ENCODE measurements around the gene SLAMF9.
"Not testable (repeated sequence)": the region's sequence is repeated elsewhere in the genome, so short reads cannot be mapped to it uniquely, and the experiment has no call there.

SLAMF9 gene

GRCh38 chr1:159920202-159920601 lies 33.8 kb downstream of the SLAMF9 start:
- no peak for DNase-seq

- DNase-seq: no peak
These were observed 34.7 kb downstream of the SLAMF9 start for GRCh38 chr1:159919236-159919865.

DNA sequence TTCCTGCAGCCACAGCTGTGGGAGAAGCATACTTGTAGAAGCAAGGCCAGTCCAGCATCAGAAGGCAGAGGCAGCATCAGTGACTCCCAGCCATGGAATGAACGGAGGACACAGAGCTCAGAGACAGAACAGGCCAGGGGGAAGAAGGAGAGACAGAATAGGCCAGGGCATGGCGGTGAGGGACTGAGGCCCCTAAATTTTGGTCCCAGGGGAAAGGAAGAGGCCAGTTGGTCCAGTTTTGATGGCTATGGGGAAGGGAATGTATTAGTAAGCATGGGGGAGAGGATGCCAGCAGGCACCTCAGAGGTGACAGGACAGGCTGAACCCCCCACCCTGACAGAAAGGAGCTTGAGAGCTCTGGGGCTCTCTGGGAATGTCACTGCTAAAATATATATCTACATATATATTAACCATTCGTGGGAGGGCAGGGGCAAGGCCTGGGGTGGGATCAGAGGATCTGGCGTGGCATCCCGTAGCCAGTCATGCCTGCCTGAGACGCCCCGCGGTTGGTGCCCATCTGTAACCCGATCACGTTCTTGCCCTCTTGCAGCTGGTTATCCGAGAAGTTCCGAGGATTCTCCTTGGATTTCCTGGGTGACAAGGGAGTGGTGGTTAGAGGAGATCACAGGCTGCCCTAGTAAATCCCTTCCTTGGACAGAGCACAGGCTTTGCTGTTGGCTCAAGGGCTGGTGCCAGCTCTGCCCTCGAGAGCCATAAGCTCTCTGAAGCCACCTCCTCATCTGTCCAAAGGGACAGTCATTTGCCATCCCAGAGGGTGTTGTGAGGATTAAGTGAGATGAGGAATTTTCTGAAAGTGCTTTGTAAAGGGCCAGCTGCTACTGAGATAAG lies 35.5 kb downstream of the SLAMF9 start:
- DNase-seq: no peak

- DNase-seq: no peak
These were observed 36.3 kb downstream of the SLAMF9 start for GRCh38 chr1:159917533-159918351.

DNA sequence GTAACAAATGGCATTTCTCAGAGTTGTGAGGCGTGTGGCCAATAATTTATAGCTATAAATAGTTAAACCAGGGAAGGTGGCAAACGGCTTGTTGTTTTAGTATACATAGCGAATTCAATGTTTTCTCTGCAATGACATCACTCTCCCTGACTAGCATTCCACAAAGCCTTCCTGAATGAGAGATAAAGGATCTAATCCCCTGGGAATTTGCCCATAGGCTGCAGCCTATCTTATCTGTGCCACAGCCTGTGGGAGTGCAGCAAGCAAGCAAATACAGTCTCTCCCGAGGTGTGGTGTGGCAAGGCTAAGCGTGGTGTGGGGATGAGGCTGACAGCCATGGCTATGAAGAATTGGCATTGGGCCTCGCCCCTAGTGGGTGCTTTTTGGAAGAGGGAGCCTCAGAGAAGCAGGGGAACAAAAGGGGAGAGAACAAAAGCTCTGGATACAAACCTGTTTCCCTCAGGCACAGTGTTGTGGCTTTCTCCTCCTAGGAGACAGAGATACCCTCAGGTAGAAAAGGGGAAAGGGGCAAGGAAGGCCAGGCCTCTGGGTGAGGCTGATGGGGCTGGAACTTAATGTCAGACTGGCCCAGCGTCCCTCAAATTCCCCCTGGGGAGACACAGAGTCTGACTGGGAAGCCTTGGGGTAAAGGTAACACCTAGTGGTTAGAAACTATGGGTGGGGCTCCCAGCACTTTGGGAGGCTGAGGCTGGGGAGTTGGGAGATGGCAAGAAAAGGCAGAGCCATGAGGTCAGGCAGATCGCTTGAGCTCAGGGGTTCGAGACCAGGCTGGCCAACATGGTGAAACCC lies 37.6 kb downstream of the SLAMF9 start:
- DNase-seq: peak; percentile 31

- DNase-seq: no peak
These were observed 38.3 kb downstream of the SLAMF9 start for GRCh38 chr1:159915571-159916241.

- no peak for DNase-seq
These were observed 39.6 kb downstream of the SLAMF9 start for GRCh38 chr1:159914252-159915018.

- DNase-seq: no peak
These were observed 40.4 kb downstream of the SLAMF9 start for GRCh38 chr1:159913451-159914192.

DNA sequence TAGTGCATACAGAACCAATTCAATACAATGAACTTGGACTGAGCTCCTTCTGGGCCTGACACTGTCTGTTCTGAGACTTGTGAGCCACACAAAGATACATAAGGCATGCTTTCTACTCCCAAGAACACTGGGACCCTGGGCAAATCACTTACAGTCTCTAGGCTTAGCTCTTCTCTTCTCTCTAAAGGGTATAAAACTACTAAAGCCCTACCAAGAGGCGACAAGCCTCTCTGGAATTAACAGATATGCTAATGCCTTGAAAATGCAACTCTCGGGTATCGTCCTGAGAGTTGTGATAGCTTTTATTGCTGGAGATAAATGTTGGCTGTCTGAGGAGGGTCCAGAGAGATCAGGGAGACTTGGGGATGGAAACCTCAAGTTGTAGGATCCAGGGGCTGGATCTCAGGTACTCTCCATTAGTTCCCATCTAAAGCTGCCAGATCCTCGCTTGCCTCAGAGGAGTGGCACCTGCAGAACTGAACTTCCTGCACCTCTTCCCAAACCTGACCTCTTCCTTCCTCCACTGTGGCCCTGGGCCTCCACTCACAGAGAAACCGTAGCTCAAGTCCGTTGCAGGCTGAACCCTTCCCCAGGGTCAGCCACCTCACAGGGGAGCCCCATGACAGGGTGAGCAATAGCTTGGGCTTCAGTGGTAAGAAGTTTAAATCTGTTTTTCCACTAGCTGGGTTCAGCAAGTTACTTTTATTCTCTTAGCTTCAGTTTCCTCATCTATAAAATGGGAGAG lies 42.5 kb downstream of the SLAMF9 start:
- DNase-seq: no peak

- no peak for DNase-seq
These were observed 45.8 kb downstream of the SLAMF9 start for GRCh38 chr1:159908031-159908940.

DNA sequence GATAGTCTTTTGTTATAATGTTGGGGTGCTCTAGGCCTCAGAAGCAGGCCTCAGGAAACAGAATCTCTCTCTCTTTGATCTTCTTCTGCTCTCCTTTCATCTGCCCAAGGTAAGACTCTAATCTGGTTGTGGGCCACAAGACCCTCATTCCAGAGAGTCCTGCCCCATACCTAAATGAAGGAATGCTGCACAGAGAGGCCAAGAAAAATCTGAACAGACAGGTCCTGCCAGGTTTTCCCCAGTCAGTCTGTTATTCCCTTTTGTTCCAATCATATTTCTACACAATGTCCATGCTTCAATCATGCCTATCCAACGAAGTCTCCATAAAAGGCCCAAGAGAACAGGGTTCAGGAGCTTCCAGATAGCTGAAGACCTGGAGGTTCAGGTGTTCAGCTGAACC lies 47.1 kb downstream of the SLAMF9 start:
- DNase-seq: no peak

GRCh38 chr1:159904036-159904435 lies 50.0 kb downstream of the SLAMF9 start:
- DNase-seq: not testable (repeated sequence)

DNA sequence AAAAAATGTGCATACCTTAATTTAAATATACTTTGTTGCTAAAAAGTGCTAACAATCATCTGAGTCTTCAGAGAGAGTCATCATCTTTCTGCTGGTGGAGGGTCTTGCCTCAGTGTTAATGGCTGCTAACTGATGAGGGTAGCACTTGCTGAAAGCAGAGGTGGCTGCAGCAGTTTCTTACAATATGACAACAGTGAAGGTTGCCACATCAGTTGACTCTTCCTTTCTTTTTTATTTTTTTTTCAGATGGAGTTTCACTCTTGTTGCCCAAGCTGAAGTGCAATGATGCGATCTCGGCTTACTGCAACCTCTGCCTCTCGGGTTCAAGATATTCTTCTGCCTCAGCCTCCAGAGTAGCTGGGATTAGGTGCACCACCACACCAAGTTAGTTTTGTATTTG lies 51.5 kb downstream of the SLAMF9 start:
- DNase-seq: no peak

All from NCI-H1092 treated with DMSO at 0.1 percent for 48 hours (cell line).